Measurements from ENCODE around the gene STEEP1. TPM values are rescaled to one million over a fixed set of nuclear protein-coding genes. Genes with fewer than 3 reads are reported as not detected.
"Not testable (repeated sequence)": the region's sequence is repeated elsewhere in the genome, so short reads cannot be mapped to it uniquely, and the experiment has no call there.

STEEP1 gene
- total RNA-seq, 4 donors from 2014 or later, result 20.2 to 26.0 (median 22.5) TPM

DNA sequence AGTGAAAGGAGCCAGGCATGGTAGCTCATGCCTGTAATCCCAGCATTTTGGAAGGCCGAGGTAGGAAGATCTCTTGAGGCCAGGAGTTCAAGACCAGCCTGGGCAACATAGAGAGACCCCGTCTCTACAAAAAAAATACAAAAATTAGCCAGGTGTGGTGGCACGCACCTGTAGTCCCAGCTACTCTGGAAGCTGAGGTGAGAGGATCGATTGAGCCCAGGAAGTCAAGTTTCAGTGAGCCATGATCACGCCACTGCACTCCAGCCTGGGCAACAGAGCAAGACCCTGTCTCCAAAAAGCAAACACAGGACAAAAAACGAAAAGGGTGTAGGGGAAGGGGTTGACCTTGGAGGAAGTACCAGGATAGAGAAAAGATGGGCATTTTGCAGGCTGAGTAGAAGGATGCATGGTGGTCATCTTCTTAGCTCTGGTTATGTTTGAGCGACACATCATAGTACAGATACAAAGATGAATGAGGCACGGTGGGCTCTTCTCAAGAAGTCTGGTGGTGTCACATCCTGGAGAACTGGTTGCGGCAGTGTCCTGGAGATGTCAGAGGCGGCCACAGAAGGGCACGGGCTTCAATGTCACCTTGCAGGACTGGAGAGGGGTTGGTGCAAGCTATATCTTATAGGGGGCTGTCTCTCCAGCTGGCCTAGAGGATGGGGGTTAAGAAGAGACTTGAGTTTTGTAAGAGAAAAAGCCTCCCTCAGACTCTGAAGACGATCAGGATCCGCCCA, 65.0 kb downstream of the STEEP1 start:
- peaks cover 0 to 5% (median 0%) of the 10 kb centered on the region in 3 donors for H3K4me1 ChIP-seq
- no peak overlapping the region for H3K27ac ChIP-seq
- no peaks in the 10 kb centered on the region for H3K9me3 ChIP-seq
- ATAC-seq, result no peak
- 78 to 92% methylated on average over 4 to 12 of the region's 13 CpGs for WGBS, 2 donors (ENCODE audit: low coverage in 1 of 2)
- H3K36me3 ChIP-seq, result no peaks in the 10 kb centered on the region
- no peak overlapping the region for H3K4me3 ChIP-seq
- TF ChIP-seq, protein P1, sequence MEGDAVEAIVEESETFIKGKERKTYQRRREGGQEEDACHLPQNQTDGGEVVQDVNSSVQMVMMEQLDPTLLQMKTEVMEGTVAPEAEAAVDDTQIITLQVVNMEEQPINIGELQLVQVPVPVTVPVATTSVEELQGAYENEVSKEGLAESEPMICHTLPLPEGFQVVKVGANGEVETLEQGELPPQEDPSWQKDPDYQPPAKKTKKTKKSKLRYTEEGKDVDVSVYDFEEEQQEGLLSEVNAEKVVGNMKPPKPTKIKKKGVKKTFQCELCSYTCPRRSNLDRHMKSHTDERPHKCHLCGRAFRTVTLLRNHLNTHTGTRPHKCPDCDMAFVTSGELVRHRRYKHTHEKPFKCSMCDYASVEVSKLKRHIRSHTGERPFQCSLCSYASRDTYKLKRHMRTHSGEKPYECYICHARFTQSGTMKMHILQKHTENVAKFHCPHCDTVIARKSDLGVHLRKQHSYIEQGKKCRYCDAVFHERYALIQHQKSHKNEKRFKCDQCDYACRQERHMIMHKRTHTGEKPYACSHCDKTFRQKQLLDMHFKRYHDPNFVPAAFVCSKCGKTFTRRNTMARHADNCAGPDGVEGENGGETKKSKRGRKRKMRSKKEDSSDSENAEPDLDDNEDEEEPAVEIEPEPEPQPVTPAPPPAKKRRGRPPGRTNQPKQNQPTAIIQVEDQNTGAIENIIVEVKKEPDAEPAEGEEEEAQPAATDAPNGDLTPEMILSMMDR (IDR thresholded peaks at IDR 0.05), result no peak
- TF ChIP-seq POLR2A (IDR thresholded peaks at IDR 0.05), result no peak
- TF ChIP-seq EP300 (IDR thresholded peaks at IDR 0.05), result no peak
- TF ChIP-seq POLR2AphosphoS5 (IDR thresholded peaks at IDR 0.05), result no peak
- no peaks in the 10 kb centered on the region for H3K27me3 ChIP-seq

- Histone ChIP-seq H3K4me3 (no peak overlapping the region), H3K4me1 (no peaks in the 10 kb centered on the region), H3K27ac (no peak overlapping the region), H3K27me3 (no peaks in the 10 kb centered on the region), H3K9me3 (no peaks in the 10 kb centered on the region), H3K36me3 (no peaks in the 10 kb centered on the region)
- TF ChIP-seq POLR2AphosphoS5 (IDR thresholded peaks at IDR 0.05) (no peak), EP300 (IDR thresholded peaks at IDR 0.05) (no peak), POLR2A (IDR thresholded peaks at IDR 0.05) (no peak)
- TF ChIP-seq, protein P1 (IDR thresholded peaks at IDR 0.05), result no peak
- no peak for ATAC-seq
- no CpG with 5 or more reads among the region's 1 CpG for WGBS, 2 donors (ENCODE audit: low coverage in 1 of 2)
Observed at GRCh38 chrX:119497185-119497584, 68.0 kb downstream of the STEEP1 start.

GRCh38 chrX:119495734-119496726, 69.2 kb downstream of the STEEP1 start:
- no peak for ATAC-seq
- H3K4me3 ChIP-seq, result no peak overlapping the region
- no peaks in the 10 kb centered on the region for H3K27me3 ChIP-seq
- H3K4me1 ChIP-seq, result no peaks in the 10 kb centered on the region
- 68 to 88% methylated on average over 2 of the region's 10 CpGs for WGBS, 2 donors (ENCODE audit: low coverage in 1 of 2)
- no peaks in the 10 kb centered on the region for H3K9me3 ChIP-seq
- no peaks in the 10 kb centered on the region for H3K36me3 ChIP-seq
- no peak overlapping the region for H3K27ac ChIP-seq
- TF ChIP-seq, protein P1 (IDR thresholded peaks at IDR 0.05), result no peak
- TF ChIP-seq EP300 (IDR thresholded peaks at IDR 0.05), result no peak

DNA sequence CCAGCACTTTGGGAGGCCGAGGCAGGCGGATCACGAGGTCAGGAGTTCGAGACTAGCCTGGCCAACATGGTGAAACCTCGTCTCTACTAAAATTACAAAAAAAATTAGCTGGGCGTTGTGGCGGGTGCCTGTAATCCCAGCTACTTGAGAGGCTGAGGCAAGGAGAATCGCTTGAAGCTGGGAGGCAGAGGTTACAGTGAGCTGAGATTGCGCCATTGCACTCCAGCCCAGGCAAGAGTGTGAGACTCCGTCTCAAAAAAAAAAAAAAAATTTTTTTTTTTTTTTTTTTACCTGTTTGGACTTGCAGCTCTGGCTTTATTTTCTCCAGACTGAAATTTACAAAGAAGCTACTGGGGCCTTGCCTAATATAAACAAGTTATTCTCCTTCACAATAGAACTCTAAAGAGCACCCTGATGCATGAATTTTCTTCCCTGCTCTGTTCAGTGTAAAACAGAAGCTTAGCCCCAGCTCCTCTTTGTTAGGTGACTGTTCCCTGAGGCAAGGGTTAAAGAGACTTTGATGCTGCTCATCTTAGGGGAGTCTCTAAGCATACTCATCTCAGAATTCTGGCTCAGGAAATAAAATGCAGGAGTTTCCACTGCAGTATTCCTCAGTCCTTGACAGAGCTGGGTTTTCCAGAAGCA, 71.2 kb downstream of the STEEP1 start:
- 68 to 79% methylated on average over 2 to 6 of the region's 10 CpGs for WGBS, 2 donors (ENCODE audit: low coverage in 1 of 2)
- ATAC-seq, H3K27ac ChIP-seq: not testable (repeated sequence)

DNA sequence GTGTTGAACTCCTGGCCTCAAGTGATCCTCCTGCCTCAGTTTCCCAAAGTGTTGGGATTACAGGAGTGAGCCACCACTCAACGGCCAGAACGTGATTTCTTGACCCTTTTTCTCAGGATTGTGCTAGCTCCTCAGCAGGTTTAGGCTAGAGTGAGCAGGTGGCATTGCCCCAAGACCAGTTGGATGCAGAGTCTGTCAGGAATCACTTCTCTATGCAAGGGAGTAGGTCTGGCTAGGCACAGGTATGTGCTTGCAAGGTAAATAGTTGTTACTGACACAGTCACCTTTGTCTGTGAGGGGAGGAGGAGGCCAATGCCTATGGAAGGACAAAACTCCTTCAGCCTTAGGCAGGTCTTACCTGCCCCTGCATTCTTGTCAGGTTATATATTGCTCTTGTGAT, 72.7 kb downstream of the STEEP1 start:
- ATAC-seq, result no peak
- Histone ChIP-seq H3K36me3 (no peaks in the 10 kb centered on the region), H3K9me3 (no peaks in the 10 kb centered on the region), H3K4me3 (no peak overlapping the region), H3K27me3 (no peaks in the 10 kb centered on the region), H3K4me1 (no peaks in the 10 kb centered on the region), H3K27ac (no peak overlapping the region)
- WGBS, 2 donors (ENCODE audit: low coverage in 1 of 2), result no CpG with 5 or more reads among the region's 2 CpGs
- TF ChIP-seq, protein P1 (IDR thresholded peaks at IDR 0.05), result no peak
- TF ChIP-seq POLR2A (IDR thresholded peaks at IDR 0.05), result no peak
- no peak for TF ChIP-seq POLR2AphosphoS5 (IDR thresholded peaks at IDR 0.05)
- no peak for TF ChIP-seq EP300 (IDR thresholded peaks at IDR 0.05)

More for the DNA sequence above, 71.2 kb downstream of the STEEP1 start:
- not testable (repeated sequence) for H3K36me3 ChIP-seq, H3K4me3 ChIP-seq, H3K27me3 ChIP-seq, H3K9me3 ChIP-seq, H3K4me1 ChIP-seq
